NT2/D1 (cell line): ENCODE measurements around the gene DHRS9.

Source experiments
- DNase-seq: peaks from one replicate; pipeline ENCODE4 v3.0.0-alpha.2; 2011; ENCODE audit warnings: low read depth, low spot score
- H3K27me3 ChIP-seq: 2 replicates; pipeline ENCODE4 v1.6.0; 2011; ENCODE audit warnings: mild to moderate bottlenecking; ENCODE audit not compliant: insufficient read length, insufficient read depth
- H3K36me3 ChIP-seq: 2 replicates; pipeline ENCODE4 v1.6.1; 2011; ENCODE audit warnings: mild to moderate bottlenecking, low read length, mixed read lengths; ENCODE audit not compliant: insufficient read depth, insufficient read length
- H3K4me1 ChIP-seq: 2 replicates; pipeline ENCODE4 v1.5.1; 2011; ENCODE audit not compliant: insufficient read depth, insufficient read length
- H3K4me3 ChIP-seq: 2 replicates; pipeline ENCODE4 v1.5.1; 2011; ENCODE audit warnings: low read depth; ENCODE audit not compliant: insufficient read length
- H3K9ac ChIP-seq: 2 replicates; pipeline ENCODE4 v1.6.0; 2011; ENCODE audit warnings: low read depth; ENCODE audit not compliant: insufficient read length
- H3K9me3 ChIP-seq: 2 replicates; pipeline ENCODE4 v1.5.1; 2011; ENCODE audit warnings: mild to moderate bottlenecking, low read length; ENCODE audit not compliant: insufficient read depth
- SUZ12 ChIP-seq: IDR thresholded peaks from 2 replicates; pipeline ENCODE4 v1.6.1; 2011; ENCODE audit not compliant: insufficient read length, insufficient read depth; ENCODE audit errors: extremely low read depth
- YY1 ChIP-seq: IDR thresholded peaks from 2 replicates; pipeline ENCODE4 v1.6.1; 2011; ENCODE audit not compliant: insufficient read length, insufficient read depth
- ZNF274 ChIP-seq: IDR thresholded peaks from 2 replicates; pipeline ENCODE4 v1.6.1; 2011; ENCODE audit warnings: mild to moderate bottlenecking, low read depth, low read length

Gene DHRS9

DNA sequence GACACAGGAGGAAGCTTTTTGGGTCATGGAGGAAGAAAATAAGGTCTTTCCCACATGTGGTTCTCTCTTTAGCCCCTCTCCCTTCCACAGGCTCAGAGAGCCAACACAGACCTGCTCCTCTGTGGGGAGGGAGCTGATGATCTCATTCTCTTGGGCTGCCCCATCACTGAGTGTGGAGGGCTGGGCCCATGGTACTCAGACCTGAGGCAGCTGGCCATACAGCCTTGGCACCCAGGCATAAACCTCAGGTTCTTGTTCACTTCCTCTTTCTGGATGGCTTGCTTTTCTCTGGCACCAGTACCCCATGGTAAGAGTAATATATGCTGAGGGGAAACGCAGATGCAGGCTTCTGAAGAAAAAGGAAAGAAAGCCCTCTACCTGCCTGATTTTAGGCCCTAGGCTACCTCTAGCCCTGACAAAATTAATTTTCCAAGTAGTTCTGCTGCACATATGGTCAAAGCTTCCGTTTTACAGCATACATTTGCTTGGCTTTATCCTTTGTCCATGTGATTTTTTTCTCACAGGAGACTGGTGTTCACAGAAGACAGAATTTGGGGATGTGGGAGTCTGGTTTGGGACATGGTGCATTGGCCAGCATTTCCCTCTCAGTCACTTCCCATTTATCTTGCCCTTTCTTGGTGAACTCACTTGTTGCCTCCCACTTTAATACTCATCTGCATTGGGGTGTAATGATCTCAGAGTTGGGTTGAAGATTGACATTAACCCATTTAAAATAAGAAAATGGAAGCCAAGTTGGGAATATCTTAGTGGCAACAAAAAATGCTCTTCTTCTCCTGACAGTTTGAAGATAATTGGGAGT lies 11.1 kb downstream of the DHRS9 start:
- H3K9me3 ChIP-seq: no peaks in the 10 kb centered on the region
- no peak overlapping the region for H3K4me3 ChIP-seq
- H3K36me3 ChIP-seq: no peaks in the 10 kb centered on the region
- TF ChIP-seq SUZ12 (no peak), ZNF274 (no peak), YY1 (no peak)
- H3K27me3 ChIP-seq: no peaks in the 10 kb centered on the region
- H3K4me1 ChIP-seq: no peaks in the 10 kb centered on the region
- no peak for DNase-seq
- no peak overlapping the region for H3K9ac ChIP-seq

- DNase-seq: no peak
- TF ChIP-seq SUZ12: no peak
- TF ChIP-seq ZNF274: no peak
- no peak for TF ChIP-seq YY1
- no peaks in the 10 kb centered on the region for H3K27me3 ChIP-seq
- H3K4me3 ChIP-seq: no peak overlapping the region
- no peaks in the 10 kb centered on the region for H3K36me3 ChIP-seq
- no peak overlapping the region for H3K9ac ChIP-seq
- no peaks in the 10 kb centered on the region for H3K9me3 ChIP-seq
- no peaks in the 10 kb centered on the region for H3K4me1 ChIP-seq
These were observed 12.2 kb downstream of the DHRS9 start for GRCh38 chr2:169081551-169081950.

GRCh38 chr2:169082995-169083394 lies 13.6 kb downstream of the DHRS9 start:
- Histone ChIP-seq H3K36me3 (no peaks in the 10 kb centered on the region), H3K9ac (no peak overlapping the region), H3K9me3 (no peaks in the 10 kb centered on the region), H3K4me3 (no peak overlapping the region), H3K27me3 (no peaks in the 10 kb centered on the region), H3K4me1 (no peaks in the 10 kb centered on the region)
- DNase-seq: no peak
- no peak for TF ChIP-seq ZNF274
- TF ChIP-seq YY1: no peak

- H3K4me1 ChIP-seq: no peaks in the 10 kb centered on the region
- H3K27me3 ChIP-seq: no peaks in the 10 kb centered on the region
- DNase-seq: no peak
- no peak overlapping the region for H3K4me3 ChIP-seq
- H3K9me3 ChIP-seq: no peaks in the 10 kb centered on the region
- no peaks in the 10 kb centered on the region for H3K36me3 ChIP-seq
- TF ChIP-seq YY1 (no peak), SUZ12 (no peak), ZNF274 (no peak)
- H3K9ac ChIP-seq: no peak overlapping the region
These were observed 17.6 kb downstream of the DHRS9 start for GRCh38 chr2:169086893-169087467.

DNA sequence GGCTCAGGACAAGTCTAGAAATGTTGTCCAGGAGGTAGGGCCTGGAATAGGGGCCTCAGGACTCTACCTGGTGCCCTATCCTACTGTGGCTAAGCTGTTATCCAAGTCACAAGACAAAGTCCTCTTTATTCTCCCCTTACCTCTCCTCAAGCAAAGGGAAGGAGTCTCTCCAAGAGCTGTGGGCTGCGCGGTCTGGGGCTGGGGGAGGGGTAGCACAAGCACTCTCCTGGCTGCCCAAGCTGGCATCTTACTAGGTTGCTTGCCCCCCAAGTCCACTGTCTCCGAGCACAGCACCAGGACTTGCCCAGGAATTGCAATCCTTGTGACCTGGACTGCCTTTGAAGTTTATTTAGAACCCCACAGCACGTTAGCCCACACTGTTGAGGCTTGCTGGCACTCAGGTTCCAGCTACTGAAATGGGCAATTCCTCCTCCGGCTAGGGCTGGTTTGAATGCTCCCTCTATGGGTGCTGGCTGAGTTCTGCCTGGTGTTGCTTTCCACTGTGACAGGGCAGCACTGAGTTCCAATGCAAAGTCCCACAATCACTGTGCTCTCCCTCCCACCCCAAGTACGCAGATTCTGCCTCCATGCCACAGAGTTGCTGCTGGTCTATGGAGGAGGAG lies 18.5 kb downstream of the DHRS9 start:
- no peak for DNase-seq
- Histone ChIP-seq H3K36me3 (no peaks in the 10 kb centered on the region), H3K27me3 (no peaks in the 10 kb centered on the region), H3K4me3 (no peak overlapping the region), H3K9ac (no peak overlapping the region), H3K9me3 (no peaks in the 10 kb centered on the region), H3K4me1 (no peaks in the 10 kb centered on the region)
- TF ChIP-seq YY1: no peak
- TF ChIP-seq ZNF274: no peak
- TF ChIP-seq SUZ12: no peak

- Histone ChIP-seq H3K4me1 (no peaks in the 10 kb centered on the region), H3K27me3 (no peaks in the 10 kb centered on the region), H3K9me3 (no peaks in the 10 kb centered on the region), H3K9ac (no peak overlapping the region), H3K36me3 (no peaks in the 10 kb centered on the region), H3K4me3 (no peak overlapping the region)
- no peak for TF ChIP-seq YY1
- TF ChIP-seq ZNF274: no peak
- no peak for TF ChIP-seq SUZ12
- DNase-seq: no peak
These were observed 19.8 kb downstream of the DHRS9 start for GRCh38 chr2:169089182-169089581.

DNA sequence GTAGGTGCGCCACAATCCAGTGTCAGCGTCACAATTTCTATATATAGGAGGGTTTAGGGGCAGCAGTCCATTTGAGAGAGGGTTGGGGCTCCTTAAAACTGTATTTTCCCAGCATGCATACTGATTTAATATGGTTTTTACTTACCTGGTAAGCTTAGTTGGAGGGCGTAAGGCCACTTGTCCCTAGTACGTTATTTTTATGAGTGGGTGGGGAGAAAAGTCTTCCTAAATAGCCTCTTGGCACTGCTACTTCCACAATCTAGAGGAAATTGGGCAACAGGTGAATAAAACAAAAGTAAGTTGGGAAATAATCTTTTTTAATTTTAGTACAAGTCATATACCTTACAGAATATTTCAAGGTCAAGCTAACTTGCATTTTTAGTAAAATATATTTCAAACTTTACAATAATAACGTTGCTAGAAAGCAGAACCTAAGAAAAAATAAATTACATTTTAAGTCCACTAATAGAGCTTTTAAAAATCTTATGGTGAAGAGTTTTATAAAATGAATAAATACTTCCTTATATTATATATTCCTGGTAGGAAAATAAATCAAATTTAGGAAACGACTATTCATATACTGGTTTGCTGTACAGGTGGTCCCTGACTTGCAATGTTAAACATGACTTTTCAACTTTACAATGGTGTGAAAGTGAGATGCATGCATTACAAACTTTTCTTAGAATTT lies 20.9 kb downstream of the DHRS9 start:
- no peak for DNase-seq
- no peak for TF ChIP-seq SUZ12
- TF ChIP-seq ZNF274: no peak
- no peak for TF ChIP-seq YY1

More for the DNA sequence above, 20.9 kb downstream of the DHRS9 start:
- Histone ChIP-seq H3K9ac (no peak overlapping the region), H3K36me3 (no peaks in the 10 kb centered on the region), H3K4me1 (no peaks in the 10 kb centered on the region), H3K4me3 (no peak overlapping the region), H3K9me3 (no peaks in the 10 kb centered on the region), H3K27me3 (no peaks in the 10 kb centered on the region)
